GM11168 (cell line): ENCODE results near the gene FUNDC2.

Experiments used
- in situ Hi-C: fragments of 300-500 bp; cut with MboI; formaldehyde crosslinking; loops from one replicate; pipeline ENCODE4 v1.12.0; 2022; ENCODE audit warnings: low sequenced_read_pairs; ENCODE audit not compliant: unreplicated experiment

FUNDC2 gene

DNA sequence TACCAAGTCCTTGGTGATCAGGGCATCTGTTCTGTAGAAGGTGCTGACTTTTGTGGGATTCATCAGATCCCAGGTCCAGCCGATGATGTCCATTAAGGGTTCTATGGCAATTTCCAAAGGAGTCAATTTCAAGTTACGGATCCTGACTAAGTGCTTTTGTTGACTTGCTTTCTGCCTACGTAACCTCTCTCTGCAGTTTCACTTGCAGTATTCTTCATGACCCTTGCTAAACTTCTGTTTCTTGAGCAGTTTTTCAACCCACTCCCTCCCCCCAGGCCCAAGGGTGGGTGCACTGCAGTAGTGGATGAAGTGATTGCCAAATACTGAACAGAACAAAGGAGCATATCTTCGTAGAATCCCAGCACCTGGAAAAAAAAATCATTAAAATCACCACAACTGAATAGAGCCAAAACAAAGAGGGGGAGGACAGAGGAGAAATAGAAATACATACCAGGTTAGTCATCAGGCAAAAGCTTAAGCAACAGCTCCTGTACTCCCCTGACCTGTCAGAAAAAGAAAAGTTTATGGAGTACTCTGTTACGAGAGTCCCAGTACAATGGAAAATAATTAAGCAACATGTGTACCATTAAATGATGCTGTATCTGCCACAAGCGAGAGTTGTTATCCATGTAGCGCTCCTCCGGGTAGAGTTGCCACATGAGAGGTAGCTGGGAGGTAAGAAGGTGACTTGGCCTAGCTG is 38.5 kb downstream of the FUNDC2 start:
- in situ Hi-C loops, result no loop called here

DNA sequence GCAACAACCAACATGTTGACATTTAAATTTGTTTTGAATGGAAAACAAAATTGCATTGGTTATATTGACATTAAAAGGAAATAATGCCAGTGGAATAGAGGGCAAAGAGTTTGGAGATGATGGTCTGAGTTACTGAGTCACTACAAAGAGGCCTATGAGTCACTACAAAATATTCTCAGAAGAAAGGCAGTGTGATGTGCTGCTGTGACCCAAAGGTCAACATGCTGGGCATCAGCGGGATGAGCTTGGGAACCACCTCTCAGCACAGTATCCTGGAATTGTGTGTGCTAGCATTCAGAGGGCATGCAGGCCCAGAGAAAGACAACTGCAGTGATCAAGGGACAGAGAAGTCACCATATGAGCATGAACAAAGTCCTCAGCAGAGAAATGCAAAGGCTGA is 41.5 kb downstream of the FUNDC2 start:
- in situ Hi-C loops, result no loop called here

DNA sequence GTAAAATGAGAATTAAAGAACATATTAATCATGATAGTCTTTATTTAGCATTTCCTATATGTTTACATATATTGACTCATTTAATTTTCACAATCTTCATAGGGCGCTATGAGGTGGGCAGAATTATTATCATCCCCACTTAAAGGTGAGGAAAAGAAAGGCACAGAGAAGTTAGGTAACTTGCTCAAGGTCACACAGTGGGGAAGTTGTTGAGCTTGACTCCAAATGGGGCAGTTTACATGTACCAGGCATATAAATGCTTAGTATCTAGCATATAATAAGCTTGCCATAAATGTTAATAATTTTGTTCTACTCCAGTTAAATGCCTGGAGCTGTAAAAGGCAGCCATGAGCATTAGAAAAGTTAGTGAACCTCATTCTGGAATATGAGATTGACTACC is 42.8 kb downstream of the FUNDC2 start:
- in situ Hi-C loops, result no loop called here

DNA sequence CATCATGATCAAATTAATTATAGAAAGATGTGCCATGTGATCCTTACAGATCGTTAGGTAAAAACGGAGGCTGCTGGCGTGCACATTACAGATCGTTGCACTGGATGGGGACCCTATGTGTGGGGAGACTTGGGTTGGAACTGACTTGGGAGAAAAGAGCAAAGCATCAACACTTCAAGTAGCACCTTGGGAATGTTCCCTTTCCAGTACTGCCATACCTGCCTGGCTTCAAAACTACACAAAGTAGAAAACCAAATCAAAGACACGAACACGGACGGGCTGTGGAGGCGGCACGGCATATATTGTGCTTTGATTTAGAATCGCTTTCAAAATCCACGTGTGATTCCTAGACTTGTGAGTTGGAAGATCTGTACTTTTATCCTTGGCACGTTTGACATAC is 43.4 kb downstream of the FUNDC2 start:
- in situ Hi-C loops, result no loop called here

DNA sequence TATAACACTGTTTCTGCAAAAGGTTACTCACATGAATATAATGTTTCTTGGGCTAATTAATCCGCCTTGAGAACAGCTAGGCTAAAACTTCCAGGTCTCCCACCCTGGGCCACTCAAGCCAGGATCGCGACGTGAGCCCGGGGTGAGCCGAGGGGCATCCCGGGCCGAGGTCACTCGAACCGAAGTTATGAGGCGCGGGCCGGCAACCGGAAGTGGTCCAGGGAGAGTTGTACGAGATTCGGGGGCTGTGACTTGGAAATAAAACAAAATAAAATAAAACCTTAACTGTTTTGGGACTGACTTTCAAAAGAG is 44.0 kb downstream of the FUNDC2 start:
- in situ Hi-C loops, result no loop called here

DNA sequence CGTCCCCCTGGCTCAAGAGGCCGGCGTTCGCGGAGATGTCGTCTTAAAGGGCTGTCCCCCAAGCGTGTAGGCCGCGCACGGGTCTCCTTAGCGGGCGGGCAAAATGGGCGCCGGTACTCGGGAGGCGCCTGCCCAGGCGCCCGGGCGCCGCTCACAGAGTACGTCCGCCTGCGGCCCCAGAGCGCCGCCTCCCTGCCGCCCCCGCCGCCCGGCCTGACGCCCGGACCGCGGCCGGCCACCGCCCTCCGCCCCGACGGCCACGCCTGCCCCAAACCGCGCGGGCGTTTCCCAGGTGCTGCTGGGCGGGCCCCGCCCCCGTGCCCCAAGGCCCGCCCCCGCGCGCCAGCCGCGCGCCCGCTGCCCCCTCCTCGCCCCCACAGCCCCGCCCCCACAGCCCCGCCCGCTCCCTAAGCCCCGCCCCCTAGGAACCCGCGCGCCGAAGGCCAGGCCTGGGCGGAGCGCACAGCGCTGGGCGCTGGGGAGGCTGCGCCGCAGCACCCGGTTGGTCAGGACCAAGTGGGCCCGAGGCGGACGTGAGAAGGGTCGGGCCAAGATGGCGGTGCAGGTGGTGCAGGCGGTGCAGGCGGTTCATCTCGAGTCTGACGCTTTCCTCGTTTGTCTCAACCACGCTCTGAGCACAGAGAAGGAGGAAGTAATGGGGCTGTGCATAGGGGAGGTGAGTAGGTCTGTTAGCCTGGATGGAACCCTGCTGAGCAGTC is 44.5 kb downstream of the FUNDC2 start, which contains the start of the genes BRCC3, CMC4 and MTCP1:
TSS of gene BRCC3 (plus strand) at position 534 of the 719 bp plus-strand sequence. CDS start at position 554, 20 bp downstream.
TSS of gene CMC4 (minus strand) at position 162 of the 719 bp plus-strand sequence. CDS start 7,113 bp downstream, outside the sequence.
TSS of gene MTCP1 (minus strand) at position 162 of the 719 bp plus-strand sequence. CDS start 5,126 bp downstream, outside the sequence.
- in situ Hi-C loops, result no loop called here

DNA sequence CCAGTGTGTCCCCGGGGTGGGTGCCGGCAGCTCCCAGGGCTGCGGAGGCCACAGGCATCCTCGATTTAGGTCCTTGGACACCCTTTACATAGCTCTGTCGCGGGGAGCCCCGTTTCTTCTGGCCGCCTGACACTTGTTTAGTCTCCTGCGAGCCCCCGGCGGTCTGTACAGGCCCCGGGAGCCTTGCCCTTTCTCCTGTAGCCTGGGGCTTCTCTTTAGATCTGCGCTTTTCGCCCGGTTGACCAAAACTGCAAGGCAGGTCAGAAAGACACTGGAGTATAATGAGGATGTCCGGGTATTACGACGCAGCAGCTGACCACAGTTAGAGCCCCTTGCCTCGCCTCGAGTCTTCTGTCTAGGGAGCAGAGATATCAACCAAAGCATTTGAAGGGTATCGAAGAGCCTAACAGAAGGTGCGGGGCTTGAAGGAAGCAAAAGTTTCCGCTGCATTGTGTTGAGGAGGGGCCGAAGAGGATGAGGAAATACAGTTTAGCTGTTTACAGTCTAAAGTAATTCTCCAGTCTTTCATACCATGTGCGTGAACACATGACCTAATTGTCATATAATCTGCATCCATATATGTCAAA is 45.1 kb downstream of the FUNDC2 start:
- in situ Hi-C loops, result no loop called here

DNA sequence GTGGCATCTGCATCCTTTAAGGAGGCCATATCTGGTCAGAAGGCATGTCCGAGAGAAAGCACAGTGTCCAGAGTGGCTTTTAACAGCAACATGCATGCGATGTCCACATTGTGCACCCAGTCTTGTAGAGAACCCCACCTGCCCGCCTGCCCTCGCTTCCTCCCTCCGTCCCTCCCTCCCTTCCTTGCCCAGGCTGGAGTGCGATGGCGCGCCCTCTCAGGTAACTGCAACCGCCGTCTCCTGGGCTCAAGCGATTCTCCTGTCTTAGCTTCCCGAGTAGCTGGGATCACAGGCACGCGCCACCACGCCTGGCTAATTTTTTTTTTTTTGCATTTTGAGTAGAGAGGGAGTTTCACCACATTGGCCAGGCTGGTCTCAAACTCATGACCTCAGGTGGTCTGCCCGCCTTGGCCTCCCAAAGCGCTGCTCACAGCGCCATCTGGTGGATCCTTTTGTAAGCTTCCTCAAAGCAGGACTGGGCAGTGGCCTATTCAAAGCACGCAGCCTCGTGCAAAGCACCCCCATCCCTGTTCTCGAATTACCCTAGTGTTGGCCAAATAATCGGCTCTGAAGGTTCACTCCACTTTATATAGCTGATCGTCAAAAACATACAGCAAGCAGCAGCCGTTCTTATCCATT is 59.7 kb downstream of the FUNDC2 start:
- in situ Hi-C loops, result no loop called here

DNA sequence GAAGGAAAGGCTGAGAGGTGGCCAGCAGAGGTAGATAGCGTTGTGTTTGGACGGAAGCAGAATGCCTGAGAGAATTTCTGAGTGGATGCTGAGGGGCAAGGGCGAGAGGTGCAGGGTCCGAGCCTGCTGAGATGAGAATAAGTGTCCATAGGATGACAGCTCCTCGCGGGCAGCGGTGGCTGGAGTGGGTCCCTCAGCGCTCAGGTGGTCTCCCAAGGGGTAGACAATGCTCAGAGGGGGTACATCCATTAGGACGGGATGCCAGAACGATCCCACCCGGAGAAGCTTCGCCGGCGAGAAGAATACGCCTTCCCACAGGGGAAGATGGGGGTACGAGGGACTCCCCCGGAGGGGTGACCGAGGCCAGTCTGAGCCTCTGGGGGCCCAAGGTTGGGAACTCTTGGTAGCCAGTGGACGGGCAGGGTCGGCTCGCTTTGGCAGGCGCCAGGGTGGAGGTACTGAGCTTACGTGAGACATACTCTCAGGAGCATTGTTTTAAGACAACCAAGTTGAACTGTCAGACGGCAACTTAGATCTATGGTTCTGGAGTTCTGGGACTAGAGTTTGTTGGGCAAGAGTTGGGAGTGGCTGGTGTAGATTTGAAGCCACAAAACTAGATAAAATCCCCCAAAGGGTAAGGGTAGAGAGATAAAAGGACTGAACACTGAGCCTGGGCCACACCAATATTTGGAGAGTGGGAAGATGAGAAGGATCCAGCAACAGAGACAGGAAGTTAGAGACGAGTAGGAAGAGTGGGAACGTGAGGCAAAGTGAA is 60.5 kb downstream of the FUNDC2 start:
- in situ Hi-C loops, result no loop called here

DNA sequence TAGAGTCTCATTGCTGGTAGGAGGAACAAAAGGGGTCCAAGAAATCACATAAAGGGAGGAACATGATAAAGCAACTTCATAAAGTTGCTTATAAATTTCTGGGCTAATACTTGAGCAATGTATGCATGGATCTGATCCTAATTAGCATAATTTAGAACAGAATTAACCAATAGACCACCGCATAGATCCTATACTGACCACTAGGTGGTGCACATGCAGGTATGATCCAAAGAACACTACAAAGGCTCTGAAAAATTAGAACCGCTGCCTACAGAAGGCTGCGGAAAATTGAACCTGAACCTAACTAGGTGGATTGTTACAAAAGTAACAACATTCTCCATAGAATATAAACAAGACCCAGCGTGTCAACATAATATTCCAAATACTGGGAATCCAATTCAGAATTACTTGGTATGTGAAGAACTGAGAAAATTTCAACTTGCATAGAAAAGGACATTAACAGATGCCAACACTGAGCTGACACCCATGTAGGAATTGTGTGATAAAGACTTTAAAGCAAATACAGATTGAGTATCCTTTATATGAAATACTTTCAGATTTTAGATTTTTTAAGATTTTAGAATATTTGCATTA is 67.9 kb downstream of the FUNDC2 start:
- in situ Hi-C loops, result no loop called here

DNA sequence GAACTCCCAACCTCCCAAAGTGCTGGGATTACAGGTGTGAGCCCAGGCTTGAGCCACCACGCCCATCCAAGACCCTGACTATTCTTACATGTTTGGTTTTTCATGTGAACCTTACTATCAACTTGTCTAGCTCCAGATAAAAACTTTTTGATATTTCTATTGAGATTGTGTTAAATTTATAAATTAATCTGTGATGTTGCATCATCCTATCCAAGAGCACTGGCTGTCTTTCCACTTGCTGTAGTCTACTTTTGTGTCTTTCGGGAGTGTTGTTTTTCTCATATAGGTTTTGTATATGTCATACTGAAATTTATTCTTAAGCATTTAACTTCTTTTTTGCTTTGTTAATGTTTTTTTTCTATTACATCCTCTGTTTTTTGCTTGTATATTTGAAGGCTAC is 79.3 kb downstream of the FUNDC2 start:
- in situ Hi-C loops, result no loop called here

DNA sequence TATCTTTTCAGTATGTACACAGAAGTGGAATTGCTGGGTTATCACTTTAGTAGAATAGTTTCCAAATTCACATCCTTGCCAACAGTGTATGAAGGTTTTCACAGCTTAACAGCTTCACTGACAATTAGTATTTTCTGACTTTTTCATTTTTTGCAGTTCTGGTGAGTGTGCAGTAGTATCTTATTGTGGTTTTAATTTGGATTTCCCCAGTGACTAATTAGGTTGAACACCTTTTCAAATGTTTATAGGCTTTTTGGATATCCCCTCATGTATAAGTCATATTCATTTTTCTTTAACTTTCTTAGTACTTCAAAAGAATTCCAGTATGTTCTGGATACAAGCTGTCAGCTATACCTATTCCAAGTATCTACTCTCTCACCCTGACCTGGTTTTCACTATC is 81.8 kb downstream of the FUNDC2 start:
- in situ Hi-C loops, result no loop called here
